Keratinocyte (primary cell): Measurements from ENCODE around the gene REXO2. TPM values are rescaled to one million over a fixed set of nuclear protein-coding genes. Genes with fewer than 3 reads are reported as not detected.

Experiments used
- DNase-seq: peaks from one replicate; pipeline ENCODE4 v3.0.0-alpha.2; 2011; ENCODE audit warnings: low read depth, missing footprints, low spot score
- FAIRE-seq: peaks from 2 replicates; lab custom pipeline; 2011; peaks lifted over from hg19 to GRCh38; lab: Jason Lieb, UNC
- H2AFZ ChIP-seq: 2 replicates; pipeline ENCODE4 v1.6.0; 2012; ENCODE audit warnings: low read length, control low read depth, inconsistent platforms; ENCODE audit not compliant: control insufficient read depth
- H3K27ac ChIP-seq: 2 replicates; pipeline ENCODE4 v1.5.1; 2011; ENCODE audit warnings: low read length; ENCODE audit not compliant: control insufficient read depth, insufficient read depth
- H3K27me3 ChIP-seq: 3 replicates; pipeline ENCODE4 v1.6.0; 2011; ENCODE audit warnings: low read length; ENCODE audit not compliant: control insufficient read depth, insufficient read depth; ENCODE audit errors: extremely low read depth
- H3K36me3 ChIP-seq, 2 experiments: 2 replicates in 1 of 2; 3 replicates in 1 of 2; pipeline ENCODE4 v1.5.1; 2011; ENCODE audit warnings: low read length in 2 of 2, mild to moderate bottlenecking in 1 of 2; ENCODE audit not compliant: control insufficient read depth in 2 of 2, insufficient read depth in 2 of 2; ENCODE audit errors: extremely low read depth in 1 of 2
- H3K4me1 ChIP-seq: 3 replicates; pipeline ENCODE4 v1.5.1; 2011; ENCODE audit warnings: low read length; ENCODE audit not compliant: control insufficient read depth, insufficient read depth; ENCODE audit errors: extremely low read depth
- H3K4me2 ChIP-seq: 3 replicates; pipeline ENCODE4 v1.6.0; 2011; ENCODE audit warnings: low read depth, low read length; ENCODE audit not compliant: control insufficient read depth, insufficient read depth; ENCODE audit errors: extremely low read depth
- H3K4me3 ChIP-seq, 3 experiments: fragments of 200-600 bp in 1 of 3; sonication (generic) in 1 of 3; 2 replicates in 2 of 3; 3 replicates in 1 of 3; pipeline ENCODE4 v1.5.1; 2011 to 2016; ENCODE audit warnings: low read length in 3 of 3, mild to moderate bottlenecking in 3 of 3, control low read depth in 2 of 3, inconsistent platforms in 1 of 3, low read depth in 1 of 3, mixed read lengths in 1 of 3, mixed run types in 1 of 3, moderate library complexity in 1 of 3; ENCODE audit not compliant: control insufficient read depth in 2 of 3, insufficient read depth in 2 of 3; ENCODE audit errors: extremely low read depth in 1 of 3
- H3K79me2 ChIP-seq: 2 replicates; pipeline ENCODE4 v1.6.0; 2012; ENCODE audit warnings: low read length; ENCODE audit not compliant: control insufficient read depth, insufficient read depth
- H3K9ac ChIP-seq: 3 replicates; pipeline ENCODE4 v1.6.0; 2011; ENCODE audit warnings: low read length; ENCODE audit not compliant: control insufficient read depth, insufficient read depth; ENCODE audit errors: extremely low read depth
- H3K9me1 ChIP-seq: 3 replicates; pipeline ENCODE4 v1.6.0; 2011; ENCODE audit warnings: low read length; ENCODE audit not compliant: control insufficient read depth, insufficient read depth; ENCODE audit errors: extremely low read depth
- H3K9me3 ChIP-seq: 2 replicates; pipeline ENCODE4 v1.5.1; 2012; ENCODE audit warnings: low read depth, low read length; ENCODE audit not compliant: control insufficient read depth
- H4K20me1 ChIP-seq: 3 replicates; pipeline ENCODE4 v1.6.0; 2011; ENCODE audit warnings: low read length; ENCODE audit not compliant: control insufficient read depth, insufficient read depth; ENCODE audit errors: extremely low read depth
- CTCF ChIP-seq, 3 experiments: IDR thresholded peaks in 1 of 3; conservative IDR thresholded peaks in 1 of 3; optimal IDR thresholded peaks in 1 of 3; 2 replicates in 2 of 3; 3 replicates in 1 of 3; pipeline versions ENCODE3 to v1.5.1; 2011; ENCODE audit warnings: low read length in 3 of 3, mild to moderate bottlenecking in 3 of 3, moderate library complexity in 2 of 3, control low read depth in 1 of 3, inconsistent platforms in 1 of 3; ENCODE audit not compliant: insufficient read depth in 2 of 3; ENCODE audit errors: extremely low read depth in 1 of 3
- EZH2 ChIP-seq: IDR thresholded peaks from one replicate; pipeline ENCODE4 v1.6.1; 2012; ENCODE audit warnings: inconsistent platforms, mild to moderate bottlenecking, low read length, moderate library complexity
- dilution Hi-C: fragments of 300-500 bp; cut with MboI; formaldehyde crosslinking; loops from one replicate; pipeline ENCODE4 v1.7.0; 2020; ENCODE audit warnings: low sequenced_read_pairs; ENCODE audit not compliant: extremely low pct_ligation_motif_present
- polyA plus RNA-seq, 5 experiments: library from polyadenylated mRNA; depleted of rRNA in 3 of 5; stranded (reverse) in 3 of 5; stranded (forward) in 1 of 5; unstranded in 1 of 5; fragments of >200 nt; gene quantifications; 1 replicate in 1 of 5; 2 replicates in 3 of 5; 3 replicates in 1 of 5; pipeline versions ENCODE4 v1.2.1 to v1.2.3, GENCODE V29; 2011 to 2012; ENCODE audit warnings: missing spikeins in 2 of 5, low read depth in 1 of 5, low replicate concordance in 1 of 5

REXO2 gene
- polyA plus RNA-seq, 1 donor (not counting 4 experiments of a cell fraction or from before 2014, with no cell fraction given): 381 TPM

- Histone ChIP-seq H4K20me1 (no peaks in the 10 kb centered on the region), H3K27ac (no peak overlapping the region), H2AFZ (no peak overlapping the region), H3K27me3 (no peaks in the 10 kb centered on the region), H3K4me3 (no peak overlapping the region), H3K36me3 (peaks cover 11 to 17% of the 10 kb centered on the region in 2 experiments), H3K4me2 (no peak overlapping the region), H3K9me3 (no peaks in the 10 kb centered on the region), H3K79me2 (peaks cover 75% of the 10 kb centered on the region), H3K9ac (no peak overlapping the region), H3K9me1 (no peaks in the 10 kb centered on the region), H3K4me1 (peaks cover 20% of the 10 kb centered on the region)
- FAIRE-seq (no peak), DNase-seq (no peak)
- no peak for TF ChIP-seq EZH2
- no peak for TF ChIP-seq CTCF (optimal IDR thresholded peaks at IDR 0.05 in 1 of 3, IDR thresholded peaks at IDR 0.05 in 1 of 3, conservative IDR thresholded peaks at IDR 0.05 in 1 of 3; ENCODE audit: extremely low read depth in 1 of 3, insufficient read depth in 2 of 3, low read length in 3 of 3)
- dilution Hi-C loops: no loop called here
Measured at GRCh38 chr11:114442536-114442935, 3.3 kb downstream of the REXO2 start.

GRCh38 chr11:114447444-114447843 lies 8.2 kb downstream of the REXO2 start:
- Histone ChIP-seq H3K27me3 (no peaks in the 10 kb centered on the region), H3K9me3 (no peaks in the 10 kb centered on the region), H3K36me3 (peaks cover 27 to 31% of the 10 kb centered on the region in 2 experiments), H3K79me2 (peaks cover 59% of the 10 kb centered on the region), H3K4me3 (no peak overlapping the region), H3K4me1 (no peaks in the 10 kb centered on the region), H4K20me1 (no peaks in the 10 kb centered on the region), H3K9me1 (no peaks in the 10 kb centered on the region), H3K27ac (no peak overlapping the region), H3K4me2 (no peak overlapping the region), H3K9ac (no peak overlapping the region), H2AFZ (no peak overlapping the region)
- DNase-seq: no peak
- no peak for FAIRE-seq
- dilution Hi-C loops: no loop called here
- TF ChIP-seq CTCF (optimal IDR thresholded peaks at IDR 0.05 in 1 of 3, IDR thresholded peaks at IDR 0.05 in 1 of 3, conservative IDR thresholded peaks at IDR 0.05 in 1 of 3; ENCODE audit: extremely low read depth in 1 of 3, insufficient read depth in 2 of 3, low read length in 3 of 3): no peak
- TF ChIP-seq EZH2: no peak
